D341Med (cell line): ENCODE results near the gene MOSPD3.

Experiments used
- DNase-seq: peaks from one replicate; pipeline ENCODE4 v3.0.0; 2012; ENCODE audit warnings: low spot score

Gene MOSPD3

DNA sequence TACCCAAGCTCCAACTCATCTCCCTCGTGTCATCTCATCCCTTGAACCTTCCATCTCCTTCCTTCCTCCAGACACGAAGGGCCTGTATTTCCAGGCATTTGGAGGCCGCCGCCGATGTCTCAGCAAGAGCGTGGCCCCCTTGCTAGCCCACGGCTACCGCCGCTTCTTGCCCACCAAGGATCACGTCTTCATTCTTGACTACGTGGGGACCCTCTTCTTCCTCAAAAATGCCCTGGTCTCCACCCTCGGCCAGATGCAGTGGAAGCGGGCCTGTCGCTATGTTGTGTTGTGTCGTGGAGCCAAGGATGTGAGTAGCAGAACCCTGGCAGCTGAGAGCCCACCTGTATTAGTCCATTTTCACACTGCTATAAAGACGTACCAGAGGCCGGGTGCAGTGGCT lies 20.7 kb upstream of the MOSPD3 start:
- DNase-seq = no peak

GRCh38 chr7:100595188-100595587 lies 17.2 kb upstream of the MOSPD3 start:
- DNase-seq = no peak

GRCh38 chr7:100598425-100598824 lies 13.9 kb upstream of the MOSPD3 start:
- DNase-seq = no peak

GRCh38 chr7:100599911-100600729 lies 12.2 kb upstream of the MOSPD3 start:
- peak; percentile 53 for DNase-seq

DNA sequence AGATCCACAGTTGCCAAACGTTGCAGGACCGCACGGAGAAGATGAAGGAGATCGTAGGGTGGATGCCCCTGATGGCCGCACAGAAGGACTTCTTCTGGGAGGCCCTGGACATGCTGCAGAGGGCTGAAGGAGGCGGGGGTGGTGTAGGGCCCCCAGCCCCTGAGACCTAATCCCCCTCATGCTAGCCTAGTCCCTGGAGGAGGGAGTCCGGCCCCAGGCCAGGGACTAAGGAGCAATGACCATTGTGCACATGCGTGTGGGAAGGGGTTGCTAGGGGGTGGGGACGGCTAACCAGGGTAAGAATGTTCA lies 11.7 kb upstream of the MOSPD3 start:
- DNase-seq = no peak

GRCh38 chr7:100602889-100603725 lies 9.2 kb upstream of the MOSPD3 start:
- no peak for DNase-seq

GRCh38 chr7:100603726-100604027 lies 8.7 kb upstream of the MOSPD3 start:
- DNase-seq = no peak

- peak; percentile 82 for DNase-seq
Observed at GRCh38 chr7:100604028-100604975, 8.0 kb upstream of the MOSPD3 start.

DNA sequence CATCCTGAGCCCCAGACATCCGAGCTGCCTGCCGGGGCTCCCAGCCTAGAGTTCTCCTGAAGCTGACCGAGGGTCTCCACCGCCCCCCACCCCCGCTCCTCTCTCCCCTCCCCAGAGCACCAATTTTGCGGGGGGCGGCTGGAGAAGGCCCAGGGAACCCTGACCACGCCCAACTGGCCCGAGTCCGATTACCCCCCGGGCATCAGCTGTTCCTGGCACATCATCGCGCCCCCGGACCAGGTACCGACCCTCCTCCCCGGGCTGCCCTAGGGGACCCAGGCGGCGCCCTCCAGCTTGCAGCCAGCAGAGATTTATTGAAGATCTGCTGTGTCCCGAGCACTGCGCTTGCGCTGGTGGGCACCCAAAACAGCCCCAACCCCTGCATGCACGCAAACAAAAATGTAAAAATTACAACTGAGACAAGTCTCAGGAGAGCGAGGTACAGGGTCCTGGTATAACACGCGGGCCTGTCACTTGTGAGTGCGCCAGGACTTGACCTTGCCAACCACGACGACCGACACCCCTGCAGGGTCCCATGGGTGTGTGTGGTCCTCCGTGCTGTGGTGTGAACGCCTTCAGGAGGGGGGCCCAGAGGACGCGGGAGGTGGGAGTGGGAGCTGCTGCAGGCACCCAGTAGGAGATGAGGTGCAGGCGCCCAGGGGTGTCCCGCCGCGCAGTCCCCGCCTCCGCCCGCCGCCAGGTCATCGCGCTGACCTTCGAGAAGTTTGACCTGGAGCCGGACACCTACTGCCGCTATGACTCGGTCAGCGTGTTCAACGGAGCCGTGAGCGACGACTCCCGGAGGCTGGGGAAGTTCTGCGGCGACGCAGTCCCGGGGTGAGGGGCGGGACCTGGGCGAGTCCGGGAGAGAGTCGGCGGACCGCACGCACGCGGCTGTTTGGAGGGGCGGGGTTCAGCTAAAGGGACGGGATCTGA lies 7.1 kb upstream of the MOSPD3 start:
- DNase-seq = peak; percentile 55

DNA sequence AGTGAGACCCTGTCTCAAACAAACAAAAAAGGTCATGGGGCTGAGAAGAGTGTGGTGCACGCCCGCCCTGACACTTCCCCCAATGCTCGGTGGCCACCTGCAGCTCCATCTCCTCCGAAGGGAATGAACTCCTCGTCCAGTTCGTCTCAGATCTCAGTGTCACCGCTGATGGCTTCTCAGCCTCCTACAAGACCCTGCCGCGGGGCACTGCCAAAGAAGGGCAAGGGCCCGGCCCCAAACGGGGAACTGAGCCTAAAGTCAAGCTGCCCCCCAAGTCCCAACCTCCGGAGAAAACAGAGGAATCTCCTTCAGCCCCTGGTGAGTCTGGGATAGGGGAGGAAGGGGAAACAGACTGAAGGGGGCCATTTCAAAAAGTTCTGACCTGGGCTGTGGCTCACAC lies 6.0 kb upstream of the MOSPD3 start:
- DNase-seq = no peak

- no peak for DNase-seq
Observed at GRCh38 chr7:100607111-100607510, 5.2 kb upstream of the MOSPD3 start.

- DNase-seq = no peak
Observed at GRCh38 chr7:100609958-100610357, 2.4 kb upstream of the MOSPD3 start.

- no peak for DNase-seq
Observed at GRCh38 chr7:100612730-100613390, 520 bp downstream of the MOSPD3 start.

DNA sequence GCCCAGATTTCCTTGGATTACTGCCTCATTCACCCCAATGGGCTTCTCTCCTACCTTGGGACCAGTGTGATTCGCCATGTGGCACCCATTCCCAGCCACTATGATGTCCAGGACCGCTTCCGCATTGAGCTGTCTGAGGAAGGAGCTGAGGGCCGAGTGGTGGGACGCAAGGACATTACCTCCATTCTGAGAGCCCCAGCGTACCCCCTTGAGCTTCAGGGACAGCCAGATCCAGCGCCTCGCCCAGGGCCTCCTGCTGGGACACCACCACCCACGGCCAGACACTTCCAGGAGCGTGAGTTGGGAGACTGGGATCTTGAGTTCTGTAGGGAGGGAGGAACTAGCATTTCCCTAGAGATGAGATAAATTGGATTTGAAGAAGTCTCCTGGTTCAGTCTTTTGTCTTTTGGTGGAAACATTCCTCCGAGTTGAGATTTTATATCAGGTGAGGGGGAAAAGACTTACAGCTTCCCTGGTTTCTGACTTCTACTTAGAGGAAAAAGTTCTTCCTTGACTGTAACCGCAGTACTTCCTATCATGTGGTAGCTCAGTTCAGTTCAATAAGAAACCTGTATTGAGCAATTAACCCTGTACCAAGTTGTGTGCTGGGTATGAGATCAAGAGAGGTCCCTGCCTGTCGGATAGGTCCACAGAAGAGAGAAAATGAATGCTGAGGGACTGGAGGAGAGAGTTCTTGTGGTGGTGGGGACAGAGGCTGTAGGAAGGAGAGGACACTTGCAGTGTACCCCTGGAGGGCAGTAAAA lies 1.3 kb downstream of the MOSPD3 start:
- DNase-seq = no peak

DNA sequence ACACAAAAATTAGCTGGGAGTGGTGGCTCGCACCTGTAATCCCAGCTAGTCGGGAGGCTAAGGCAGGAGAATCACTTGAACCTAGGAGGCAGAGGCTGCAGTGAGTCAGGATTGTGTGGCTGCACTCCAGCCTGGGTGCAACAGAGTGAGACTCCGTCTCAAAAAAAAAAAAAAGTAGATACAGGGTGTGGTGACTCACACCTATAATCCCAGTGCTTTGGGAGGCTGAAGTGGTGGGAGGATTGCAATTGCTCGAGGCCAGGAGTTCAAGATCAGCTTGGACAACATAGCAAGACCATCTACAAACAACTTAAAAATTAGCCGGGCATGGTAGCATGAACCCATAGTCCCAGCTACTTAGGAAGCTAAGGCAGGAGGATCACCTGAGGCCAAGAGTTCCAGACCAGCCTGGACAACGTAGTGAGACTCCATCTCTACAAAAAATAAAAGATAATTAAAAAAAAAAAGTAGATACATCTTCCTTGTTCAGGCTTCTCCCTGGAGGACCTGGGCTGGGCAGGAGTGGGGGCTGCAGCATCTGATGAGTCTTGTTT lies 2.0 kb downstream of the MOSPD3 start:
- no peak for DNase-seq

DNA sequence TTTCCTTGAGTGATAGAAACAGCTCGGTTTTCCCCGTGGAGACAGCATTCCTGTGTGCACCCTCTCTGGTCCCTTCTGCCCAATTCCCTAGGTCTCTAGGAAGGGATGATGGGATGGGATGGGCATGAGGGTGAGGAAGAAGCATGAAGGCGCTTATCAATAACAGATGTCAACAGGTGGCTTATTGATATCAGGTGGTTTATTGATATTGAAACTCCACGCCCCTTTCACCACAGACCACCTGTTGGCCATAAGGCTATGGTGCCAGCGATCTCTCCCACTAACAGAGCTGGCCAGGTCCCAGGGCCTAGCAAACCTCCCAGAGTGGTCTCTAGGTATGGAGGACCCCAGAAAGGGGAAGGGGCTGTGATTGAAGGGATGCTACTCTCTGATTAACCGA lies 7.9 kb downstream of the MOSPD3 start:
- no peak for DNase-seq

GRCh38 chr7:100620804-100621203 lies 8.5 kb downstream of the MOSPD3 start:
- no peak for DNase-seq

DNA sequence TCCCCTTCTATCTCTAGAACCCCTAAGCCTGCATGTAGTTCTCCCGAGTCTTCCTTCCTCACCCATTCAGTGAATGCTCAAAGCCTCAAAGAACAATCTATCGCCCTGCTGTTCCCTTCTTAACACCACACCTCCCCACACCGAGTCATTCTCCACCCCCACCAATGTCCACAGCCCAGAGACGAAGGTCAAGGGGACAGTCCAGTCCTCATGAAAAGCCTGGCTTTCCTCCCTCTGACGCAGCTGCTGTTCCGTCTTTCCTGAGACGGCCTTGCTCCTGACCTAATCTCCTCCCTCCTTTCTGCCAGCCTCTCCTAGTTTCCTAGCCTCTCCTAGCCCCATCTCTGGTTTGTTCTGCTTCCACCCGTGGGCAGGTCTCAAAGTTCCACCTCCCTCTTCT lies 9.2 kb downstream of the MOSPD3 start:
- DNase-seq = no peak

DNA sequence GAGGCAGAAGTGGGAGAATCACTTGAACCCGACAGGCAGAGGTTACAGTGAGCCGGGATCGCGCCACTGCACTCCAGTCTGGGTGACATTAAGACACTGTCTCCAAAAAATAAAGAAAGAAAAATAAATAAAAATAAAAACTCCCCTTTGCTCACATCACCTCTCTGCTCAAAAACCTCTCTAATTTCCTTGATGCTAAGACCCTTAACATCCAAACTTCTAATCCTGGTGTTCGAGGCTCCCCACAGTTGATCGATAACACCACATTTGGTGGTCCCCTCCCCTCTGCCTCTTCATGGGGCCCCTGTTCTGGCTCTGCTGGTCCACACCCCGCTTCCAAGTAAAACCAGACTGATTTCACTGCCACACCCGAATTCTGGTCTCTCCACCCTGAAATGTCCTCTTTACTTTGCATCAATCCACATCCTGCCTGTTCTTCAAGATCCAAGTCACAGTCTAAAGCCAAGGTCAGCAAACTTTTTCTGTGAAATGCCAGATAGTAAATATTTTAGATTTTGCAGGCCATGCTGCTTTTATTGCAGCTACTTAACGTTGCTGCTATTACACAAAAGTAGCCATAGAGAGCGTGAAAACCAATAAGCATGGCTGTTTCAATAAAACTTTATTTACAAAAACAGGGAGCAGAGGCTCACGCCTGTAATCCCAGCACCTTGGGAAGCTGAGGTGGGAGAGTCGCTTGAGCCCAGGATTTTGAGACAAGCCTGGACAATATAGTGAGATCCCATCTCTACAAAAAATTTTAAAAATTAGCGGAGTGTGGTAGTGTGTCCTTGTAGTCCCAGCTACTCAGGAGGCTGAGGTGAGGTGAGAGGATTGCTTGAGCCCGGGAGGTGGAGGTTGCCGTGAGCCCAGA lies 11.8 kb downstream of the MOSPD3 start:
- DNase-seq = no peak
